NCI-H748 treated with DMSO at 0.1 percent for 48 hours (cell line): ENCODE results near the gene NALF2.

Source experiments
- DNase-seq: peaks from one replicate; lab custom pipeline; 2025; lab: John Stamatoyannopoulos, UW

The NALF2 gene

DNA sequence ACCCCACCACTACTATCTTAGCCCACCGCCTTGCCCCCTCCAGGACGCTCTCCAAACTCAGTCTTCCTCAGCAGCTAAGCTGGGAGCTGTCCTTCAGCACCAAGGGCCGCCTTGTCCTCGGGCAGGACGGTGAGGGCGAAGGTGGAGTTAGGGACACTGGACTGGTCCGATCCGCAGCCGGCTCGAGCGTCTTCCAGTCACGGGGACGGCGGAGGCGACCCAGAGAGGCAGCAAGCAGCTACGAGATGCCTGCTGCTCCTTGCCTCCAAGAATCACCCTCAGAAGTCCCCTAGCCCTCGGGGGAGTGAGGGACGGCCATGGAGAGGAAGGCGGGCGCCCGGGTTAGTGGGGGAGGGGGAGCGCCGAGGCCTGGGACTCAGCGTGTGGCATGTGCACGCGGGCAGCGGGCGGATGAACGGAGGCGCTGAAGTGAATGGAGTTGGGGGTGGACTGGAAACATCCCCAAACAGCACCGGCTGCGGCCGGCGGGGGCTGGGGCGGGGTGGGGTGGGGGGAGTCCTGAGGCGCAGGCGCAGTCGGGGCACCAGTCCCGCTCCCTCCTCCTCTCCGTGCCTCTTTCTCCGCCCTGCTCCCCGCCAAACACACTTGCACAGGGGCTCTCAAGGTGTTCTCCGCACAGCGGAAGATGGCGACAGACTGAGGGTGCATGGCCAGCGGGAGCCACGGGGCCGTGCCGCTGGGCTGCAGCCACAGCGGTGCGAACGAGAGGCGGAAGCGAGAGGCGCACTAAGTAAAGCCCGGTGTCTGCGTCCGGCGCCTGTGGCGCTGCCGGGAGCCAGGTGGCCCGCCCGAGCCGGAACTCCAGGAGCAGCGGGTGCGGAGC, at the start of gene NALF2:
NALF2 (plus strand) TSS at position 545 of the 844 bp plus-strand sequence. CDS start 957 bp downstream, outside the sequence.
- peak; percentile 50 for DNase-seq

DNA sequence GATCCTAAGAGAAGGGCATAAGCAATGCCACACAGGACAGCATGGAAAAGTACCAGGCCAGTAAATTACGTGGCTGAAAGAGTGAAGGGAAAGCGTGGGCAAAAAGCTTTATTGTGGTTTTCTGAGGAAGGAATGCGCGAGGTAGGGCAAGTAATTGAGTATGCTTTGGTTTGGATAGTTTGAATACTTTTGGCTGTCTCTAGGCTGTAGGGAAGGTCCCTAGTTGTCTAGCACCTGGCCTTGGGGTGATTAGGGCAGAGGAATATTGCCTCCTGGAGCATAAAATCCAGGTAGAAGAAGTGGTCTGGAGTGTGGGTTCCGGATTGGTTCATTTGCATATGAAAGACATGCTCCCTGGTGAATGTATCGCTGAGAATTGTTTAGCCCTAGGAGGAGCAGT, 46.4 kb upstream of the NALF2 start:
- DNase-seq, result no peak

DNA sequence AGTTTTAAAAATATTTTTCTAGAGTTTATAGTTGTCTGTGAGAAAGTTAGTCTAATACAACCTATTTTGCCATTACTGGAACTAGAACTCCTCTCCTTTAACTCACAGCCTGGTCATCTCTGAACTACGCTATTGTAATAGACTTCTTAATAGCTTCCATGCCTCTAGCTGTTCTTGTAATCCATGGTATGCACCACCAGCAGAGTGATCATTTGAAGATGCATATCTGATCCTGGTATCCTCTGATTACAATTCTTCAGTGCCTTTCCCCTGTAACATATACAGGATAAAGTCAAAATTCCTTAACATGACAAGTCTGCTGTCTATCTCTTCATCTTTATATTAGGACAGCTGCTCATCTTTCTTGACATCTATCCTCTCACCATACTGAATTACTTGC, 37.6 kb upstream of the NALF2 start:
- no peak for DNase-seq

DNA sequence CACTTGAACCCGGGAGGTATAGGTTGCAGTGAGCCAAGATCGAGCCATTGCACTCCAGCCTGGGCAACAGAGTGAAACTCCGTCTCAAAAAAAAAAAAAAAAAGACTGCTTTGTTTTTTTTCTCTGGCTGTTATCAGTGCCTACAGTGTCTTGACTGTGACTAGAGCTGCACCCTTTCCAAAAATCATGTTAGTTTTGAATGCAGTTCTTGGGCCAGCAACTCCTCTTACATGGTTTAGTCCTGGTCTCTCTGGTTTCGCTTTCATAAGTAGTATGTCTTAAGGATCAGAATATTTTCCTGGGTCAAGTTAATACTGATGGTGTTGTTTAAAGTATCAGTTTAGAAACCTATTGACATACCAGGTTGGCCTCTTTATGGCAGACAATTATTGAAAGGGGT, 34.2 kb upstream of the NALF2 start:
- DNase-seq, result no peak

DNA sequence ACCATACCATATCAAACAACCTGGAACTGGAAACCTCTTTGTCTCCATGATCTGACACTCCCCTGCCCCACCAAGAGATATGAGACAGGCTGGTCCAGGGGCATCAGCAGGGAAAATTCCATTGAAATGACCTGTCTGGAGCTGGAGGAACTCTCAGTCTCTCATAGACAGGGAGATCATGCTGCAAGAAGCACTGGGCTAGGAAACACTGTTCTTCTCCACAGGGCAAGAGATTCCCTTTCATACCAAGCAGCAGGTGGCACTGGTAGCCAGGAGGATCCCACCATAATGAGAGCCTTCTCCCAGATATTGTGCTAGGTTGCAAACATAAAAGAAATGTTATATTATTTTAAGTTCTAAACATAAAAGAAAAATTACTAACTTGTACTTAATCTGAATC, 14.5 kb upstream of the NALF2 start:
- no peak for DNase-seq

DNA sequence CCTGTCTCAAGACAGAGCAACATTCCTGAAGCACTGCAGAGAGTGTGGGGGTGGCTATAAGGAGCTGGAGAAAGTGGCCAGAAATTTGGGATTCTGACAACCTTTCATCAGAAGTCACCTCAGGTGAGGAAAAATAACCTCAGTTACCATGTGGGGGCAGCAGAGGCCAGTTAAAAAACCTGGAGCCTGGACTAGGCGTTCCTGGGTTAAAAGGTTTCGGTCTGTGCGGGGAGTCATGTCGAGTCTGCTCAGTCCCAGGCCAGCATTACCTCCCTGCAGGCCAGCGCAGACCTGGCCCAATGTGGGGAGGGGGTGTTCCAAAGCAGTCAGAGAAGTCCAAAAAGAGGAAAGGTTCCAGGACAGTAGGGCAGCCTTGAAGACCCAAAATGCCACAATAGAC, 10.9 kb upstream of the NALF2 start:
- DNase-seq, result no peak

DNA sequence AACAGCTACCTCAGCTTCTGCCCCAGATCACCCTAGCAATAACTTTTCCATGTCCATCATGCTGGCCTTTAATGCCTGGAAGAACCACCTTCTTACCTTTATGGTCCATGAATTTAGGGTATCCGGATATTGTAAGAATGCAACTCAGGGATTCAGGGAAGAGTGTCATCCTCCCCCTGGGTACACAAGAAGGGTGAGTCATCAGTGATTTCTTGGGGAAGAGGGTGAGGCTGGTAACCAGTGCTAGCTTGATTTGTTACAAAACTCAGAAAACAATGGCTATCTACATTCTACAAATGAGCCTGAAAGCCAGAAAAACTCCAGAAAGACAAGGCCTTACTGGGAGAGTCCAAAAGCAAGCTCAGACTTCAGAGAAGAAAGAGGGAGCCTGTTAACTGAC, 10.4 kb upstream of the NALF2 start:
- DNase-seq, result no peak

DNA sequence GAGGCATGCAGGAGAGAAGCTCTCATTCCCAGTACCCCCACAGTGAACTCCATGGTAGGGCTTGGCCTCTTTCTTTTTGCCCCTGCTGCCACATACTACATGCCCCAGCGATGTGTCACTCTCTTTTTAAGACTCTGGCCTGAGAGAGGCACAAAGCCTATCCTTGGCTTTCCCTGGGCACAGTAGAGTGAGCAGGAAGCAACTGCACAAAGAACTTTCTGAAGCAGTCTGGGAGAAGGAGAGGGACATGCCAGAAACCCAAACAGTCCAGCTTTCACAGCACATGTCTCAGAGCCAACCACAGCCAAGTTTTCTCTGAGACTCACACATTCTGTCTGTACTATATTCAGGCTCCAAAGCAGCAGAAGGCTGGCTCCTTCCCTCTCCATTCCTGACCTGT, 7.9 kb upstream of the NALF2 start:
- no peak for DNase-seq

DNA sequence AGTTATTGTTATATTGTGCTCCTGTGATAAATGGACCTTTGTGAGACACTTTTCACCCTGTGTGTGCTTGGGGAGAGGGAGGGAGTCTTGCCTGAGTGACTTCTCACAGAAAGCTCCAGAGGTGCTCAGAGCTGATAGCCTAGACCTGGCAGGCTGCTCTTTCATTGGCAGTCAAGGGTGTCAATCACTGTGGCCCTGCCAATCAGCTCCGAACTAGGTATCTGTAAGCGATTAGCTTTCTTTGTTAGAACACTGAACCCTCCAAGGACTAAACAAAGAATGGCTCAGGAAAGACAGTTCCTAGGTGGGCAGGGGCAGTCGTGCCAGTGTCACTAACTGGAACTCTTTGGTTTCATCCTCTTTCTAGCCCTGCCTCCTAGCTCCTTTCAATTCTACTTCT, 2.7 kb upstream of the NALF2 start:
- no peak for DNase-seq

DNA sequence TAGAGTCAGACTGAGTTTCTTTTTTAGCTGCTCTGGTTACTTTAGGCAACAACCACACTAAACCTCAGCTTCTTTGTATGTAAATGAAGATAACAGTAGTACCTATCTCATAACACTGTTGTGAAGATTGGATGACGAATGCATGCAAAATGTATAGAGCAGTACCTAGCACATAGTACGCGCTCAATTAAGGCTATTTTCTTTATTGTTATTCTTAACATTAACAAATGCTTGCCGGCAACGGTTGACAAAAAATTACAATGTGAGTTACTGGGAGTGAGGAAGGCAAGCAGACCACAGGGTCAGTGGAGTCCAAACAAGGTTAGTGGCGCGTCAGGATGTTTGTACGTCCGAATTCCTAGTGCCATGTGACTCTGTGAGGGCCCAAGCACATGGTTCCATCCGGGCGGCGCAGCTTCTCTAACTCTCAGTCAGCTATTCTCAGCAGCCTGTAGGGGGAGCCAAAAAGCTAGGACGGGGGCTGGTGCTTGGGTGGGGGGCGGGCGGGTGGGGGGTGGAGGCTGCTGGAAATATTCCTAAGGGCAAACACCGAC, 821 bp upstream of the NALF2 start:
- peak; percentile 45 for DNase-seq

DNA sequence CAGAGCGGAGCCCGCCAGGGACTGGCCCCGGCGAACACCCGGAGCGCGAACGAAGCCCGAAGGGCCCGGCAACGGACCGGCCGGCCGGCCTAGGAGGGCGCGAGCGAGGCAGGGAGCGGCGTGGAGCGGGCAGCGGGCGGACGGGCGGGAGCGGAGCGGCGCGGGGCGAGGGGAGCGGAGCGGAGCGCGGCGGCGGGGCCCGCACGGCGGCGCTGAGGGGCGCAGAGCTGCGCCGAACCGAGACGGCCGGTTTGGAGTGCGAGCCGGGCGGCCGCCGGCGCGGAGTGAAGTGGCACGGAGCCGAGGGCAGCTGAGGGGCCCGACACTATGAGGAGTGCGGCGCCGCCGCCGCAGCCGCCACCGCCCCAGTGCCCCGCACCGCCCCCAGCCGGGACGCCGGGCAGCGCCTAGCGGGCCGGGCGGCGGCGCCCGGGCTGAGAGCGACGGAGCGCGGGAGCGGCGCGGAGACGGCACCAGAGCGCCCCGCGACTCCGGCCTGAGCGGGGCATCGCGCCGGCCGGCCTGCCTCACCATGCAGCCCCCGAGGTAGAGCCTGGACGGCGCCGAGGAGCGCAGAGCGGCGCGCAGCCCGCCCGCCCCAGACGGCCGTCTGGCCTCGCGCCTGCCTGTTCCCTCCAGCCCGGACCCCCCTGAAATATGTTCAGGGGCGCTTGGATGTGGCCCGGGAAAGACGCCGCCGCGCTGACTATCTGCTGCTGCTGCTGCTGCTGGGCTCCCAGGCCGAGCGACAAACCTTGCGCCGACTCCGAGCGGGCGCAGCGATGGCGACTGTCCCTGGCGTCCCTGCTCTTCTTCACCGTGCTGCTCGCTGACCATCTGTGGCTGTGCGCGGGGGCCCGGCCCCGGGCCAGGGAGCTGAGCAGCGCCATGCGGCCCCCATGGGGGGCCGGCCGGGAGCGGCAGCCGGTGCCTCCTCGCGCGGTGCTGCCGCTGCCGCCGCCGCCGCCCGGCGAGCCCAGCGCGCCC, 793 bp downstream of the NALF2 start:
- no peak for DNase-seq

DNA sequence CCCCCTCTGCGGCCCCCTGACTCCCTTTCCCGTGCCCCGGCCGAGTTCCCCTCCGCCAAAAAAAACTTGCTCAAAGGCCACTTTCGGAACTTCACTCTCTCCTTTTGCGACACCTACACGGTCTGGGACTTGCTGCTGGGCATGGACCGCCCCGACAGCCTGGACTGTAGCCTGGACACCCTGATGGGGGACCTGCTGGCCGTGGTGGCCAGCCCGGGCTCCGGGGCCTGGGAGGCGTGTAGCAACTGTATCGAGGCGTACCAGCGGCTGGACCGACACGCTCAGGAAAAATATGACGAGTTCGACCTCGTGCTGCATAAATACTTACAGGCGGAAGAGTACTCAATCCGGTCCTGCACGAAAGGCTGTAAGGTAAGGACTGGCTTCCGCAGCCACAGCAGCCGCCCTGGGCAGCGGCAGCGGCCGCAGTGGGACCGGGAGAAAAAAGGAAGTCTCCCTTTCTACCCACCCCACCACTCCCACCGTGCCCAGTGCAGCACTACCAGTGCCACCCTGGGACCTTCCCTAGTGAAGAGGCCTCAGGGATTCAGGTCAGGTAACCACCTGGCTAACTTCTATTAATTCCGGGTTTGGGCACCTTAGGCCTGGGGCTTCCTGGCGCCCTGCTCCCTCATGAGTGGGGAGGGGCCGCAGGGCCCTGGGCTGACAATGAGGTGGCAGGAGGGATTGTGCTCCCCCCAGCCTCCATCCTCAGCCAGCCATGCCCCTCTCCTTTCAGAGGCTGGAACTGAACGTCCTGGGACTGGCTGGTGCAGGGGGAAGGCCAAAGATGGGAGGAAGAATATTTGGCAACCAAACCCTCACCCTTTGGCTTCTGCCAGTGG, 1.9 kb downstream of the NALF2 start:
- DNase-seq, result no peak

DNA sequence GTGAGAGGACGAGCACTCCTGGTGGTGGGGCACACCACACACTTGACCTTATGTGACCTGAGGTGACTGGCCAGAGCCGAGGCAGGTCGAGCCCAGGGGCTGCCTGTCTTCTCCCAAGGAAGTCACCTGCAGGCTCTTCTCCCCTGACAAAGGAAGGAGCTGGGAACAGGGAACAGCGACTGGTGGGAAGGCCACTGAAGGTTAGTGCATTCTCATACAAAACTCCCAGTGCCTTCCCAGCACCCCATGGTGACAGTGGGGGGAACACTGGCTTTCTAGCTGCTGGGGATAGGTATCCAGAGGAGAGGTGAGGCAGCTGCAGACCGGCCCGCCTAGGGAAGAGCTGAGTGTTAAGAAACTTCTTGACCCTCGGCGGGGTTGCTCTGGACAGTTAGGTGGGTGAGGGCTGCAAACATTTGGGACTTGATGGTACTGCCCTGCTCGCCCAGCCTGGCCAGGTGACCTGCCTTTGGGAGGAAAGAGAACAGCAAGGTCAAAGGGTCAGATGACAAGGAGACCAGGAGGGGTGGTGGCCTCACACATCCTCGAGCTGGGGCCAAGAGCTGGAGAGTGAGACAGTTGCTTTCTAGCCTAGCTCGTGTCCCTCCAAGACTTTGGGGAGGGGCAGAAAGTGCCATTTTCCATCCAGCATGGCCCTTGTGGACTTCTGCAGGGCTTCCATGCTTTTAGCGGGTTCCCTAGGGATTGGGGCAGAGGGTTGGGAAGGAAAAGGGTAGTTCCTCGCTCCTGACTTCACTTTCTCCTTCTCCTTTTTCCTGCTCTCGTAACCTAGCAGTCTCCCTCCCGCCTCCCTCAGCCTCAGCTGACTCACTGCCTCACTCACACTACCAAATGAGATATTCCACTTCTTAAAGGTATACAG, 2.7 kb downstream of the NALF2 start:
- DNase-seq, result no peak

DNA sequence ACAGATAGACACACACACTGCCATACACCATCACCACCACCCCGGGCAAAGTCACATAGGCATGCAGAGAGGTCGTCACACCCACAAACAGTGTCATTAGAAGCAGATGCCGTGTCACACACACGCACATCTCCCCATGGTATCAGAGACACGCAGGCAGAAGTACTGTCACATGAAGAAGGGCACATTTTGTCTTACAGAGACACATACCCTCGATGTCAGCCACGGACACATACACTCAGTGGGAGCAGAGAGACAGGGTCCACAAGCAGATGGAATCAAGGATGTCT, 3.3 kb downstream of the NALF2 start:
- no peak for DNase-seq

DNA sequence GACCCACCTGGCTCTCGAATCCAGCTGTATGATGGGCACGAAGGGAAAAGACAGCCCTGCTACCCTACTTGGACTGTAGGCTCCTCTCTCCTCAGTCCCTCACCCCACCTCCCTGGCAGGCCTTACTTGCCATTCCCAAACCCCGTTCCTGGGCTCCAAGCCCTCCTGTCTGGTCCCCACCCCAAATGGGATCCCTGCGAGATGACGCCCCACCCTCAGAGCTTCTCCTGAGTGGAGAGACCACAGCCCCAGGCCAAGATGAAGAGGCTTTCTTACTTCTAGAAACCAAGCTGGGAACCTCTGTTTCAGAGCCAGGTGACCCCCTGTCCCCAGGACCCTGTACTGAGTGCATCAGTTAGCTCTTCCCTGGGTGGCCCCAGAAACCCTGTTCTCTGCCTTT, 4.5 kb downstream of the NALF2 start:
- no peak for DNase-seq

DNA sequence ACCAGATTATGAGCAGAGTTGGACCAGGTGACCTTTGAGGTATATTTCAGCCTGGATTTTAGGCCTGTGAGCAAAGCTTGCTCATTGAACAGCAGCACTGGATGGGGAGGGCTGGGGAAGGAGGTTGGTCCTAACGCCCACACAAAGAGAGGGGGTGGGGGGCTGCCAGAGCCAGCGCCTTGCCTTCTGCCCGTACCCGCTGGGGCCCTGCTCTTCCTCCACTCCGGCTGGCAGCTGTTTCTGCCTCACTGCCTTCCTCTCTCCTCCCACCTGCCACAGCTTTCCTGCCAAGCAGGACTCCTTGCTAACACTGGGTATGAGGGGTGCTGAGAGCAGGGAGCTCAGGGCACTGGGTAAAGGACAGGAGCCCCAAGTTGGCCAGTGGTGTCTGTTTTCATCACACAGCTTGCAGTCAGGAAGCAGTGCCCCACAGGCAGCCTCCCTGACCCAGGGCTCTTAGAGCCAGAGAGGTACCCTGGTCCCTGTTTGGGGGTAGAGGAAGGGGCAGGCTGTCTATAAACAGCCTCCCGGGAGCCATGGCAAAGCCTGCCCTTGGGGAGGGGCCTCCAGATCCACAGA, 6.1 kb downstream of the NALF2 start:
- DNase-seq, result no peak

DNA sequence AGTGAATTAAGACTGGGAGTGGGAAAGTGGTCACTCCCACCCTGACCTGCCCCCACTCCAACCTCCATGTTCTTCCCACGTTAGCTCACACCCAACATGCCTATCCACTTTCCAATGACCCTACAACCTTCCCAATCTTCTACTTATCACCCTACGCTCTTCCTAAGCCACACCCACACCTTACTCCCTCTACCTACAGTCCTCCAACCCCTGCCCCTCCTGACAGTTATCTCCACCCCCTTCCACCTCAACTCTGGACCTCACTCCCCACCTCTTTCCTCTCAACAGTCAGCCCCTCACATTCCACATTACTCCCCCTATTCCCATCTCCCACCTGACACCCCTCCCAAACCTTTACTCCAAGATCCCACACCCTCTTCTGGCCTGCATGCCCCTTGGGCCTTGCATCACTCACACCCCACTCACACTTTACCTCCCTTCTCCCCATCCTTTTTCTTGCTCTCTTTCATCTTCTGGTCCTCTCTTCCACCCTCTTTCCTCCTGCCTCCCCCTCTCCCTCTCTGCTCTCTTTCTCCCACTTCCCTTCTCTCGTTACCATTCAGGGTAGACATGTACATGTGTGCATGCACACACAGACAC, 6.9 kb downstream of the NALF2 start:
- DNase-seq, result no peak

DNA sequence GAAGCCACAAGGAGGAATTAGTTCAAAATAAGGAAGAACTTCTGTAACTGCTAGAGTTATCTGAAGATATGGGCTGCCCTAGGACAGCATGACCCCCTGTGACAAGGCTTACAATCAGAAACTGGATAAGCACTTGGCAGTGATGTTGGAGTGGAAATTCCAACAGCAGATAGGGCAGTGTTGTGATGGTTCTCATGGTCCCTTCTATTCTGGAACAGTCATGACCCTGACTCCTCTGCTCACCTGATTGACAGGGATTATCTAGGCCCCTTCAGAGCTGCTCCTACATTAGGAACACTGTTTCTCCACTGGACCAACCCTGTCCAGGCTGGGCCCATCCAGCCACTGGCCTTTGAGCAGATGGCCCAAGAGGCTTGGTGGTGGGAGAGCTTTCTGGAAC, 17.9 kb downstream of the NALF2 start:
- DNase-seq, result no peak

DNA sequence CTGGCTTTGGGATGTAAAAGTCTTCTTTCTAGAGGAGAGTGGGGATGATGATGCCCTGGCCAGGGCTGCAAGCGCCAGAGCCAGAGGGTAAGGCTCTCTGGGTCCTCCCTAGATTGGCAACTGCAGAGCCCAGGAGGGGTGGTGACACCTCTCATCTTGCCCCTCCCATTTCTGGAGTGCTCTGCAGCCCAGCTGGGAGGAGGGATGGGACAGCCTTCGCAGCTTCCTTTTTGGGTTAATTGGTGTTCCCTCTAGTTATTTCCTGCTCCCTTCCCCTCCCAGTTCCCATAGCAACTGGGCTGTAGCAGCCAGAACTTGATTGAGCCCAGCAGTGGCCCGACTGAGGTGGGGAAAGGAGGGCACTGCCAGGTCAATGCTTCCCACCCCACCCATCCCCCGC, 19.2 kb downstream of the NALF2 start:
- DNase-seq, result no peak

DNA sequence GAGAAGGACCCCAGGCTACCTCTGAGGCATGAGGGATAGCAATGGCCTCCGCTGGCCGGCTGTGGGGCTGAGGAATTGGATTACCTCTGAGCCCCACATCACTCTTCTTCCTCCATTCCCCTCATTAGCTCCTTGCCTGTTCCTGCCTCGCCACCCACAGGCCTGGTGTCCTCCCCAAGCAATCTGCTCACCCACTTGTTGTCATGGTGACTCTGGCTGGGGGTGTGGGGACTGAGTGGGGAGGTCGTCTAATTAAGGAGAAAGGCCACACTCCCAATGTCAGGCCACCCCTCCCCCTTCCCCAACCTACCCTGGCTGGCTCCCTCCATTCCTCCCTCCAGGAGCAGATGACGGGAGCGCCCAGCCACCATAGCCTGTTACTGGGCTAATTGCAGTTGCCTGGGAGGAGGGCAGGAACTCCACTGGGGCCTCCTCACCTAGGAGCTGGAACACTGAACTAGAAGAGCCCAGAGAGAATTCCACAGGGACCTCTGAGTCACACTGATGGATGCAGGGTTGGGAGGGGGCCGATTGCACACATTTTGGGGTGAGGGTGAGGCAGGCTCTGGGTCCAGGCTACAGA, 20.7 kb downstream of the NALF2 start:
- DNase-seq, result no peak
